OCI-LY3 (cell line): Measurements from ENCODE around the gene CPXM2.

Source experiments
- H2AFZ ChIP-seq: fragments of 200-600, 300-600 bp; shearing (Covaris generic); 2 replicates; pipeline ENCODE4 v1.6.0; 2014; ENCODE audit warnings: antibody characterized with exemption, low read depth, low read length
- H3K27ac ChIP-seq: fragments of 200-600, 300-600 bp; sonication (generic); 2 replicates; pipeline ENCODE4 v1.5.1; 2014; ENCODE audit warnings: mild to moderate bottlenecking, low read length, moderate library complexity, mixed read lengths
- H3K27me3 ChIP-seq: fragments of 200-600, 300-600 bp; sonication (generic); 2 replicates; pipeline ENCODE4 v1.6.1; 2014; ENCODE audit warnings: low read depth, low read length, mixed read lengths
- H3K36me3 ChIP-seq: fragments of 200-600, 300-600 bp; sonication (generic); replicated peaks from 2 replicates; pipeline ENCODE3; 2014; ENCODE audit warnings: low read depth, low read length, mixed read lengths
- H3K4me1 ChIP-seq: fragments of 300-600, 200-600 bp; sonication (generic); 2 replicates; pipeline ENCODE4 v1.6.1; 2014; ENCODE audit warnings: low read length, mixed read lengths
- H3K4me2 ChIP-seq: fragments of 200-600, 300-600 bp; sonication (generic); 2 replicates; pipeline ENCODE4 v1.6.1; 2014; ENCODE audit warnings: low read length, mixed read lengths
- H3K4me3 ChIP-seq: fragments of 300-600, 200-600 bp; sonication (generic); 2 replicates; pipeline ENCODE4 v1.5.1; 2014; ENCODE audit warnings: antibody characterized with exemption, mild to moderate bottlenecking, low read length, moderate library complexity
- H3K79me2 ChIP-seq: fragments of 300-600, 200-600 bp; shearing (Covaris generic); 2 replicates; pipeline ENCODE4 v1.6.1; 2014; ENCODE audit warnings: mild to moderate bottlenecking, low read length, mixed read lengths
- H3K9ac ChIP-seq: fragments of 300-600, 200-600 bp; shearing (Covaris generic); 2 replicates; pipeline ENCODE4 v1.6.0; 2014; ENCODE audit warnings: mild to moderate bottlenecking, low read length, moderate library complexity
- H3K9me3 ChIP-seq: fragments of 200-600, 300-600 bp; shearing (Covaris generic); 2 replicates; pipeline ENCODE4 v1.6.1; 2014; ENCODE audit warnings: low read length, mixed read lengths; ENCODE audit not compliant: insufficient read depth
- H4K20me1 ChIP-seq: fragments of 200-600, 300-600 bp; sonication (generic); 2 replicates; pipeline ENCODE4 v1.6.1; 2016; ENCODE audit warnings: low read length, mixed read lengths; ENCODE audit not compliant: insufficient read depth
- CTCF ChIP-seq: fragments of 200-600, 300-600 bp; sonication (generic); IDR thresholded peaks from 2 replicates; pipeline ENCODE4 v1.5.1; 2014; ENCODE audit warnings: antibody characterized with exemption, low read length, low read depth
- EZH2phosphoT487 ChIP-seq: fragments of 200-600 bp; shearing (Covaris generic); IDR thresholded peaks from 2 replicates; pipeline ENCODE4 v1.6.1; 2018; ENCODE audit warnings: antibody characterized with exemption, mixed run types, low read depth

Gene CPXM2

GRCh38 chr10:123729523-123729922 is 162.1 kb downstream of the CPXM2 start:
- no peak for TF ChIP-seq EZH2phosphoT487
- no peak for TF ChIP-seq CTCF
- Histone ChIP-seq H3K4me2 (no peak overlapping the region), H3K36me3 (no peaks in the 10 kb centered on the region), H3K9me3 (no peaks in the 10 kb centered on the region), H3K9ac (no peak overlapping the region), H3K4me3 (no peak overlapping the region), H2AFZ (no peak overlapping the region), H3K79me2 (no peaks in the 10 kb centered on the region), H4K20me1 (no peaks in the 10 kb centered on the region), H3K27ac (no peak overlapping the region), H3K27me3 (no peaks in the 10 kb centered on the region), H3K4me1 (no peaks in the 10 kb centered on the region)

- Histone ChIP-seq H3K4me3 (no peak overlapping the region), H3K36me3 (no peaks in the 10 kb centered on the region), H4K20me1 (no peaks in the 10 kb centered on the region), H3K27ac (no peak overlapping the region), H2AFZ (no peak overlapping the region), H3K9ac (no peak overlapping the region), H3K79me2 (no peaks in the 10 kb centered on the region), H3K4me1 (no peaks in the 10 kb centered on the region), H3K9me3 (no peaks in the 10 kb centered on the region), H3K27me3 (no peaks in the 10 kb centered on the region; the same call in 1 of the 2 replicates), H3K4me2 (no peak overlapping the region)
- TF ChIP-seq EZH2phosphoT487: no peak
- no peak for TF ChIP-seq CTCF
Observed at GRCh38 chr10:123726836-123727235, 164.8 kb downstream of the CPXM2 start.

GRCh38 chr10:123726381-123726780 is 165.2 kb downstream of the CPXM2 start:
- Histone ChIP-seq H3K9me3 (no peaks in the 10 kb centered on the region), H4K20me1 (no peaks in the 10 kb centered on the region), H3K79me2 (no peaks in the 10 kb centered on the region), H3K27me3 (no peaks in the 10 kb centered on the region; the same call in 1 of the 2 replicates), H3K9ac (no peak overlapping the region), H3K4me3 (no peak overlapping the region), H3K4me1 (no peaks in the 10 kb centered on the region), H3K4me2 (no peak overlapping the region), H3K27ac (no peak overlapping the region), H3K36me3 (no peaks in the 10 kb centered on the region), H2AFZ (no peak overlapping the region)
- TF ChIP-seq CTCF (no peak), EZH2phosphoT487 (no peak)

GRCh38 chr10:123724747-123725146 is 166.9 kb downstream of the CPXM2 start:
- Histone ChIP-seq H3K79me2 (no peaks in the 10 kb centered on the region), H2AFZ (no peak overlapping the region), H3K9ac (no peak overlapping the region), H3K9me3 (no peaks in the 10 kb centered on the region), H3K36me3 (no peaks in the 10 kb centered on the region), H3K27ac (no peak overlapping the region), H3K27me3 (no peaks in the 10 kb centered on the region; the same call in 1 of the 2 replicates), H3K4me2 (no peak overlapping the region), H3K4me3 (no peak overlapping the region), H3K4me1 (no peaks in the 10 kb centered on the region), H4K20me1 (no peaks in the 10 kb centered on the region)
- TF ChIP-seq CTCF: no peak
- TF ChIP-seq EZH2phosphoT487: no peak
